Neural cell (in vitro differentiated cells): ENCODE results near the gene CLNK. TPM values are rescaled to one million over a fixed set of nuclear protein-coding genes. Genes with fewer than 3 reads are reported as not detected.

ENCODE experiments used
- H2AFZ ChIP-seq: fragments of 200-600, 300-800 bp; sonication (generic), shearing (Covaris generic); 2 replicates; pipeline ENCODE4 v1.6.0; 2014; ENCODE audit warnings: low read depth, mild to moderate bottlenecking, antibody characterized with exemption, low read length, moderate library complexity
- H3F3A ChIP-seq: fragments of 200-600 bp; shearing (Covaris generic); 2 replicates; pipeline ENCODE4 v1.6.1; 2016; ENCODE audit warnings: mild to moderate bottlenecking, moderate library complexity, mixed read lengths, antibody characterized with exemption, low read length; ENCODE audit not compliant: insufficient read depth, poor library complexity, severe bottlenecking
- H3K27ac ChIP-seq: fragments of 200-600, 300-800 bp; sonication (generic), shearing (Covaris generic); 2 replicates; pipeline ENCODE4 v1.5.1; 2014; ENCODE audit warnings: mild to moderate bottlenecking, low read length, moderate library complexity
- H3K27me3 ChIP-seq: fragments of 300-800, 200-600 bp; sonication (generic), shearing (Covaris generic); 2 replicates; pipeline ENCODE4 v1.6.0; 2014; ENCODE audit warnings: mild to moderate bottlenecking, low read depth, low read length, moderate library complexity; ENCODE audit not compliant: insufficient read depth
- H3K36me3 ChIP-seq: fragments of 300-800, 200-600 bp; sonication (generic), shearing (Covaris generic); 2 replicates; pipeline ENCODE4 v1.5.1; 2014; ENCODE audit warnings: mild to moderate bottlenecking, antibody characterized with exemption, low read length, moderate library complexity; ENCODE audit not compliant: insufficient read depth
- H3K4me2 ChIP-seq: fragments of 300-800, 200-600 bp; sonication (generic), shearing (Covaris generic); 2 replicates; pipeline ENCODE4 v1.6.0; 2014; ENCODE audit warnings: mild to moderate bottlenecking, low read length
- H3K4me3 ChIP-seq: fragments of 300-800, 200-600 bp; sonication (generic), shearing (Covaris generic); 2 replicates; pipeline ENCODE4 v1.5.1; 2014; ENCODE audit warnings: mild to moderate bottlenecking, low read length, moderate library complexity
- H3K79me2 ChIP-seq: fragments of 200-600 bp; shearing (Covaris generic); replicated peaks from 2 replicates; pipeline ENCODE4 v1.6.0; 2014; ENCODE audit warnings: mild to moderate bottlenecking, low read length, moderate library complexity; ENCODE audit not compliant: insufficient read depth
- H3K9ac ChIP-seq: fragments of 300-800, 200-600 bp; sonication (generic), shearing (Covaris generic); 2 replicates; pipeline ENCODE4 v1.6.1; 2016; ENCODE audit warnings: mild to moderate bottlenecking, low read length, mixed read lengths
- H3K9me2 ChIP-seq: fragments of 200-600 bp; shearing (Covaris generic); 2 replicates; pipeline ENCODE4 v1.6.1; 2016; ENCODE audit warnings: mild to moderate bottlenecking, low read length, mixed read lengths; ENCODE audit not compliant: insufficient read depth
- H3K9me3 ChIP-seq: fragments of 200-600, 300-800 bp; sonication (generic), shearing (Covaris generic); 2 replicates; pipeline ENCODE4 v1.6.1; 2016; ENCODE audit warnings: mild to moderate bottlenecking, mixed run types, low read length, moderate library complexity, mixed read lengths
- H4K20me1 ChIP-seq: fragments of 200-600 bp; shearing (Covaris generic); 2 replicates; pipeline ENCODE4 v1.6.1; 2016; ENCODE audit warnings: mild to moderate bottlenecking, mixed run types; ENCODE audit not compliant: insufficient read depth
- CTCF ChIP-seq: fragments of 450-650 bp; IDR thresholded peaks from 2 replicates; pipeline ENCODE4 v1.5.1; 2014; ENCODE audit warnings: antibody characterized with exemption, mild to moderate bottlenecking, moderate library complexity; ENCODE audit not compliant: poor library complexity, severe bottlenecking
- EP300 ChIP-seq: fragments of 450-650 bp; conservative IDR thresholded peaks from 2 replicates; pipeline ENCODE4 v1.6.1; 2014; ENCODE audit warnings: antibody characterized with exemption, mild to moderate bottlenecking, moderate library complexity; ENCODE audit not compliant: poor library complexity, severe bottlenecking
- EZH2 ChIP-seq: fragments of 200-600, 300-800 bp; shearing (Covaris generic), sonication (generic); IDR thresholded peaks from 2 replicates; pipeline ENCODE4 v1.6.1; 2014; ENCODE audit warnings: antibody characterized with exemption, low read length, borderline replicate concordance, mild to moderate bottlenecking; ENCODE audit not compliant: insufficient read depth, poor library complexity, severe bottlenecking
- MXI1 ChIP-seq: fragments of 450-650 bp; conservative IDR thresholded peaks from 2 replicates; pipeline ENCODE4 v1.6.1; 2014; ENCODE audit warnings: antibody characterized with exemption, mild to moderate bottlenecking; ENCODE audit not compliant: poor library complexity, severe bottlenecking
- POLR2AphosphoS5 ChIP-seq: IDR thresholded peaks from 2 replicates; pipeline ENCODE4 v1.6.1; 2012
- RAD21 ChIP-seq: fragments of 450-650 bp; conservative IDR thresholded peaks from 2 replicates; pipeline ENCODE4 v1.6.1; 2014; ENCODE audit warnings: antibody characterized with exemption, mild to moderate bottlenecking, moderate library complexity
- REST ChIP-seq: IDR thresholded peaks from 2 replicates; pipeline ENCODE4 v1.6.1; 2012; ENCODE audit warnings: borderline replicate concordance
- SMC3 ChIP-seq: fragments of 450-650 bp; conservative IDR thresholded peaks from 2 replicates; pipeline ENCODE4 v1.6.1; 2014; ENCODE audit warnings: antibody characterized with exemption, mild to moderate bottlenecking, moderate library complexity; ENCODE audit not compliant: poor library complexity
- TAF1 ChIP-seq: IDR thresholded peaks from 2 replicates; pipeline ENCODE4 v1.6.1; 2012; ENCODE audit warnings: low read depth
- polyA plus RNA-seq: library from polyadenylated mRNA; depleted of rRNA; stranded (reverse); fragments of >200 nt; gene quantifications from 2 replicates; pipeline ENCODE4 v1.2.3, GENCODE V29; 2014

Gene CLNK
- polyA plus RNA-seq, 1 donor from 2014 or later: not detected

GRCh38 chr4:10454726-10455125 is 229.8 kb downstream of the CLNK start:
- no peaks in the 10 kb centered on the region for H3F3A ChIP-seq
- no peaks in the 10 kb centered on the region for H3K9me2 ChIP-seq
- no peak overlapping the region for H3K27ac ChIP-seq
- TF ChIP-seq MXI1 (no peak), EZH2 (no peak), POLR2AphosphoS5 (no peak), EP300 (no peak), RAD21 (no peak), CTCF (no peak), TAF1 (no peak), SMC3 (no peak), REST (no peak)
- no peak overlapping the region for H2AFZ ChIP-seq
- peaks cover 8% of the 10 kb centered on the region for H3K79me2 ChIP-seq
- no peaks in the 10 kb centered on the region for H4K20me1 ChIP-seq
- H3K27me3 ChIP-seq: peaks cover 3% of the 10 kb centered on the region
- H3K4me3 ChIP-seq: no peak overlapping the region
- H3K36me3 ChIP-seq: peaks cover 16% of the 10 kb centered on the region
- no peak overlapping the region for H3K4me2 ChIP-seq
- H3K9ac ChIP-seq: no peak overlapping the region
- peaks cover 17% of the 10 kb centered on the region for H3K9me3 ChIP-seq

- H3K9me3 ChIP-seq: peaks cover 17% of the 10 kb centered on the region
- H3K4me2 ChIP-seq: no peak overlapping the region
- H3K27ac ChIP-seq: no peak overlapping the region
- no peak overlapping the region for H3K9ac ChIP-seq
- H3K4me3 ChIP-seq: no peak overlapping the region
- H2AFZ ChIP-seq: no peak overlapping the region
- H3F3A ChIP-seq: no peaks in the 10 kb centered on the region
- no peak for TF ChIP-seq CTCF
- no peak for TF ChIP-seq MXI1
- no peak for TF ChIP-seq REST
- no peak for TF ChIP-seq SMC3
- TF ChIP-seq EZH2: no peak
- TF ChIP-seq EP300: no peak
- no peak for TF ChIP-seq RAD21
- TF ChIP-seq TAF1: no peak
- no peak for TF ChIP-seq POLR2AphosphoS5
- H3K9me2 ChIP-seq: no peaks in the 10 kb centered on the region
- H3K27me3 ChIP-seq: peaks cover 3% of the 10 kb centered on the region
- H4K20me1 ChIP-seq: no peaks in the 10 kb centered on the region
- H3K36me3 ChIP-seq: peaks cover 16% of the 10 kb centered on the region
- H3K79me2 ChIP-seq: peaks cover 8% of the 10 kb centered on the region
Observed at GRCh38 chr4:10454121-10454520, 230.4 kb downstream of the CLNK start.
